Lower leg skin (tissue), 4 donors: Measurements from ENCODE around the gene GPC6. TPM values are rescaled to one million over a fixed set of nuclear protein-coding genes. Genes with fewer than 3 reads are reported as not detected.

Source experiments
- DNase-seq, 2 donors: peaks; one replicate each; pipeline ENCODE4 v3.0.0-alpha.2; 2019; ENCODE audit warnings: low spot score in 2 of 2
- H3K4me3 ChIP-seq: fragments of 200-600 bp; sonication (generic); 2 replicates; pipeline ENCODE4 v1.5.1; 2017; ENCODE audit warnings: mild to moderate bottlenecking, low read depth; ENCODE audit not compliant: poor library complexity, severe bottlenecking
- POLR2A ChIP-seq, 2 donors: fragments of 450-650 bp; IDR thresholded peaks; one replicate each; pipeline ENCODE4 v1.6.1; 2016 to 2017; ENCODE audit warnings: antibody characterized with exemption in 2 of 2, mild to moderate bottlenecking in 1 of 2, moderate library complexity in 1 of 2
- WGBS, 2 donors: methylation state at CpG; one replicate each; pipeline ENCODE4 v1.1.5; 2018; 5-methylcytosine and 5-hydroxymethylcytosine counted together
- intact Hi-C: fragments of 100-400 bp; cut with DNase I; formaldehyde crosslinking; loops from one replicate; pipeline ENCODE4 v1.15.0; 2023; ENCODE audit warnings: low total_unique reads
- total RNA-seq, 4 donors: library from RNA; depleted of rRNA; stranded (reverse); fragments of >200 nt; gene quantifications; one replicate each; pipeline ENCODE4 v1.1.0, GENCODE V29; 2016
- TF ChIP-seq, protein P1 (sequence below), 3 donors: fragments of 450-650 bp; IDR thresholded peaks; one replicate each; pipeline ENCODE4 v1.5.1; 2016; ENCODE audit warnings: antibody characterized with exemption in 3 of 3, mild to moderate bottlenecking in 3 of 3, moderate library complexity in 2 of 3

GPC6 gene
- total RNA-seq, 4 donors from 2014 or later, result 1.4 to 5.2 (median 2.5) TPM

DNA sequence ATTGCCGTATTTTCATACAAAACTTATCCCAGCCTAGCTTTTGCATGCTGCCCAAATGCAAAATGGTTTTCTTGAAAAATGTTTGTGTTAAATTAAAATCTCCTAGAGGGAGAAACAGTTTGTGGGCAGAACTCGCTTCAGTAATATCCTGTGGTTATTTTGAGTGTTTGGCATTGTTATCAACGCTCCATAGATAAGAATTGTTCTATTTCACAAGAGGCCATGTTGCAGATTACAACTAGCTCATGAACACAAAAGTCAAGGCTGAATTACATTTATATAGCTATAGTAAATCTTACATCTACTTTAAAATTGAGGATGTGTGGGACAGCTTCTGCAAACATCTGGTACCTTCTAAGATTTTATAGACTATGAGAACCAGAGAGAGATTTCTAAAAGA lies 805.0 kb downstream of the GPC6 start:
- no peak overlapping the region for H3K4me3 ChIP-seq
- TF ChIP-seq, protein P1, sequence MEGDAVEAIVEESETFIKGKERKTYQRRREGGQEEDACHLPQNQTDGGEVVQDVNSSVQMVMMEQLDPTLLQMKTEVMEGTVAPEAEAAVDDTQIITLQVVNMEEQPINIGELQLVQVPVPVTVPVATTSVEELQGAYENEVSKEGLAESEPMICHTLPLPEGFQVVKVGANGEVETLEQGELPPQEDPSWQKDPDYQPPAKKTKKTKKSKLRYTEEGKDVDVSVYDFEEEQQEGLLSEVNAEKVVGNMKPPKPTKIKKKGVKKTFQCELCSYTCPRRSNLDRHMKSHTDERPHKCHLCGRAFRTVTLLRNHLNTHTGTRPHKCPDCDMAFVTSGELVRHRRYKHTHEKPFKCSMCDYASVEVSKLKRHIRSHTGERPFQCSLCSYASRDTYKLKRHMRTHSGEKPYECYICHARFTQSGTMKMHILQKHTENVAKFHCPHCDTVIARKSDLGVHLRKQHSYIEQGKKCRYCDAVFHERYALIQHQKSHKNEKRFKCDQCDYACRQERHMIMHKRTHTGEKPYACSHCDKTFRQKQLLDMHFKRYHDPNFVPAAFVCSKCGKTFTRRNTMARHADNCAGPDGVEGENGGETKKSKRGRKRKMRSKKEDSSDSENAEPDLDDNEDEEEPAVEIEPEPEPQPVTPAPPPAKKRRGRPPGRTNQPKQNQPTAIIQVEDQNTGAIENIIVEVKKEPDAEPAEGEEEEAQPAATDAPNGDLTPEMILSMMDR (IDR thresholded peaks at IDR 0.05), result no peak
- no peak for TF ChIP-seq POLR2A (IDR thresholded peaks at IDR 0.05)
- DNase-seq, result no peak
- 71 to 84% methylated on average over 3 of the region's 3 CpGs for WGBS, 2 donors
- intact Hi-C loops, result no loop called here

- 85 to 88% methylated on average over 1 of the region's 1 CpG for WGBS, 2 donors
- TF ChIP-seq, protein P1 (IDR thresholded peaks at IDR 0.05), result no peak
- TF ChIP-seq POLR2A (IDR thresholded peaks at IDR 0.05), result no peak
- intact Hi-C loops, result no loop called here
Measured at GRCh38 chr13:94033098-94033497, 806.5 kb downstream of the GPC6 start.

DNA sequence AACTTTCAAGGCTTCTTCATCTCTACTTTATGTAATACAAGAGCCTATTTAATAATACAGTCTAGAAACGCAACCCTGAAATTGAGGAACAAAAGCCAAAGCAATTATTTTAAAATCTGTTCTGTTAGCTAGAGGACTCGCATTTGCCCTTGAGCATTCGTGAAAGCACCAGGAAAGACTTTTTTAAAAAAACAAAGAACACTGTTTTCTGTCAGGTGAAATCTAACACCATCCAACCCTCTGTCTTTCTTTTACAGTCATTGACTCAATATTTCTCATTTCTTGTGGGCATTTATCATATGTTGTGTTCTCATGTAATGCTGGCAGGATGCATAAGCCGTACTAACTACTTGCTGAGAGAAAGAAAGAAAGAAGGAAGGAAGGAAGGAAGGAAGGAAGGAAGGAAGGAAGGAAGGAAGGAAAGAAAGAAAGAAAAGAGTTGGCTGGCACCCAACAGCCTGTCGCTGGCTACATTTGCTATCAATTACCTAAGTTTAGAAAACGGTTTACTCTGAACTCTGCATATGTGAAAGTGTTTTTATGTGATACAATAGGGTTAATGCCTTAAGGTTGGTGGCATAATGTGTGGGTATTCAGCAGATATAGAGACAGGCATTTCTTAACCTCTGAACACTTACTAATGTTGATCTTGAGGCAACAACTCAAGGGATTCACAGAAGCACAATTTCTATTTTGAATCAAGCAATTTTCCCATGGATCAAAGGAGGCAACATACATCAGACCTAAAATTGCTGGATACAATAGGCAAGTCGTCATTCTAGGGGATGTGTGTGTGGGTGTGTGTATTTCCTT lies 807.4 kb downstream of the GPC6 start:
- intact Hi-C loops, result no loop called here
- H3K4me3 ChIP-seq, result no peak overlapping the region
- WGBS, 2 donors, result 39 to 44% methylated on average over 7 of the region's 7 CpGs
- no peak for DNase-seq
- no peak for TF ChIP-seq POLR2A (IDR thresholded peaks at IDR 0.05)
- TF ChIP-seq, protein P1 (IDR thresholded peaks at IDR 0.05), result no peak

More at GRCh38 chr13:94033098-94033497, 806.5 kb downstream of the GPC6 start:
- DNase-seq, result no peak
- H3K4me3 ChIP-seq, result no peak overlapping the region

GRCh38 chr13:94050039-94050438 lies 823.4 kb downstream of the GPC6 start:
- intact Hi-C loops, result no loop called here
- 84 to 88% methylated on average over 5 of the region's 5 CpGs for WGBS, 2 donors
- TF ChIP-seq POLR2A (IDR thresholded peaks at IDR 0.05), result no peak
- TF ChIP-seq, protein P1 (IDR thresholded peaks at IDR 0.05), result no peak

DNA sequence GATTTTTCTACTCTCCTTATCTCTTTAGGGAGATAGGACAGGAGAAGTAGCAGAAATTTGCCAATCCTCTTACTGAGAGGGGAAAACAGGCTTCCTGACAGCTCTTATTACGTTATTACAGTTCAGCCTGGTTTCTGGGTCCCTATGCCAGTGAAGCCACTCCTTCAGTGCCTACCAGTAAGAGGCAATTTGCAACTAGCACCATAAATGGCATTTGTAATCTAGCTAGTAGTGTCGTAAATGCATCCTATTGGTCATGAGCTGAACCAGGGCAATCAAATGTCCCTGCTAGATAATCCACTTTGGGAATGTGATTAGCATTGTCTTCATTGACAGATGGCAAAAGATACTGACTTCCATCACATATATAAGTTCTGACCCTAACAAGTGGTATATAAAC lies 824.1 kb downstream of the GPC6 start:
- DNase-seq, result no peak
- intact Hi-C loops, result no loop called here
- WGBS, 2 donors, result 83 to 93% methylated on average over 2 of the region's 2 CpGs

More at GRCh38 chr13:94050039-94050438, 823.4 kb downstream of the GPC6 start:
- H3K4me3 ChIP-seq, result no peak overlapping the region
- DNase-seq, result no peak

More for the DNA sequence above, 824.1 kb downstream of the GPC6 start:
- TF ChIP-seq POLR2A (IDR thresholded peaks at IDR 0.05), result no peak
- TF ChIP-seq, protein P1 (IDR thresholded peaks at IDR 0.05), result no peak
- no peak overlapping the region for H3K4me3 ChIP-seq
